SU-DHL-6 (cell line): ENCODE results near the gene ZNF367.

Experiments used
- H2AFZ ChIP-seq: fragments of 200-600 bp; sonication (generic); 2 replicates; pipeline ENCODE4 v1.6.1; 2014; ENCODE audit warnings: low read depth, mild to moderate bottlenecking, moderate library complexity, mixed read lengths, antibody characterized with exemption, low read length; ENCODE audit not compliant: severe bottlenecking
- H3F3A ChIP-seq: fragments of 200-600 bp; shearing (Covaris generic); 2 replicates; pipeline ENCODE4 v1.6.0; 2016; ENCODE audit warnings: antibody characterized with exemption, mild to moderate bottlenecking; ENCODE audit not compliant: insufficient read depth
- H3K27ac ChIP-seq: fragments of 200-600 bp; sonication (generic); 2 replicates; pipeline ENCODE4 v1.5.1; 2016; ENCODE audit warnings: low read depth, mild to moderate bottlenecking, low read length, moderate library complexity, mixed read lengths
- H3K27me3 ChIP-seq: fragments of 200-600 bp; sonication (generic), shearing (Covaris generic); 2 replicates; pipeline ENCODE4 v1.6.0; 2014; ENCODE audit warnings: mild to moderate bottlenecking, low read length
- H3K36me3 ChIP-seq: fragments of 200-600 bp; sonication (generic); 2 replicates; pipeline ENCODE4 v1.6.1; 2014; ENCODE audit warnings: mild to moderate bottlenecking, low read length, mixed read lengths
- H3K4me2 ChIP-seq: fragments of 300-600, 200-600 bp; shearing (Covaris generic), sonication (generic); 2 replicates; pipeline ENCODE4 v1.6.0; 2014; ENCODE audit warnings: low read length, low read depth, mild to moderate bottlenecking; ENCODE audit not compliant: poor library complexity, severe bottlenecking
- H3K4me3 ChIP-seq: fragments of 200-600 bp; sonication (generic); 2 replicates; pipeline ENCODE4 v1.5.1; 2014; ENCODE audit warnings: antibody characterized with exemption, low read length, mild to moderate bottlenecking, mixed read lengths; ENCODE audit not compliant: insufficient read depth, poor library complexity, severe bottlenecking
- H3K79me2 ChIP-seq: fragments of 200-600 bp; sonication (generic); 2 replicates; pipeline ENCODE4 v1.6.1; 2014; ENCODE audit warnings: mild to moderate bottlenecking, low read length, moderate library complexity; ENCODE audit not compliant: insufficient read depth
- H3K9ac ChIP-seq: fragments of 200-600 bp; sonication (generic); 2 replicates; pipeline ENCODE4 v1.7.0; 2014; ENCODE audit warnings: mild to moderate bottlenecking, low read length
- H3K9me2 ChIP-seq: fragments of 200-600 bp; sonication (generic); replicated peaks from 2 replicates; pipeline ENCODE4 v1.6.1; 2014; ENCODE audit warnings: low read length; ENCODE audit not compliant: insufficient read depth
- H3K9me3 ChIP-seq: fragments of 200-600 bp; sonication (generic); 2 replicates; pipeline ENCODE4 v1.6.1; 2014; ENCODE audit warnings: low read length, mixed read lengths; ENCODE audit not compliant: insufficient read depth
- H4K20me1 ChIP-seq: fragments of 200-600 bp; sonication (generic); 2 replicates; pipeline ENCODE4 v1.6.1; 2014; ENCODE audit warnings: low read depth, mild to moderate bottlenecking, antibody characterized with exemption, low read length, moderate library complexity, mixed read lengths
- CTCF ChIP-seq: fragments of 200-600 bp; sonication (generic); IDR thresholded peaks from one replicate; pipeline ENCODE4 v1.5.1; 2017; ENCODE audit warnings: antibody characterized with exemption, mild to moderate bottlenecking, low read length, moderate library complexity; ENCODE audit not compliant: insufficient read depth, poor library complexity, severe bottlenecking
- EZH2phosphoT487 ChIP-seq: fragments of 200-600 bp; sonication (generic), shearing (Covaris generic); conservative IDR thresholded peaks from 2 replicates; pipeline ENCODE4 v1.6.1; 2018; ENCODE audit warnings: mild to moderate bottlenecking, antibody characterized with exemption, low read length, moderate library complexity, mixed read lengths

ZNF367 gene

DNA sequence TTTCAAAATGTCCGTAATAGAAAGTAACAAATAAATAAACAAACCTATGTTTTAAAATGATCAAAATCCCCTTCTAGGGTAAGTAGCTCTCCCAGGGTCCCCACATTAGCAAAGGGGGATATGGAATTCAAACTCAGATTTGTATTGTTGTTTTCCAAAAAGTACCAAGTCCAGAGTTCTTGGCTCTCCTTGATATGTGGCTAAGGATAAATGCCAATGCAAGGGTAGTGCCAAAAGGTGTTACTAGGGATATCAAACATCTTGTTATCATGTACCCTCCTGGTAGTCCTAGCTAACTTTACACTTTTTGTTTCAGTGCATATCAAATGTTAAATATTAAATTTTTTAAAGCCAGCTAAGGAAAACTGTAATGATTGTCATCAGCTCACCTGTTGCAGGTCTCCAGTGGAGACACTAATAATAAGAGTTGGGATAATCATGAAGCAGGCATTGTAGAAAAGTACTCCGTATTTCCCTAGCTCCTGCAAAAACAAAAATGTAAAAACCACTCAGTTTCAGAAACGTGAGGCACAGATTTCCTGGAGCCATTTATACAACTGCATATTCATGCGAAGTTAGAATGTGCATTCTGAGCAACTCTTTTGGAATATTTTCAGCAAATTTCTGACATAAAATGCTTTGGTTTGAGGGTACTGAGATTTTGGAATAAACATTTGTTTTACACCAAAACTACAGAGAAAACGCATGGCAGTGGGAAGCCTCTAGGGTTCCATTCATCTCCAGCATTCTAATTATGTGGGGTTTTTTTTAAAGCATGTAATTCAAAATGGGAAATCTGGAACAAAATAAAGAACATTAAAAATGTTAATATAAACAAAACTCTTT lies 74.4 kb downstream of the ZNF367 start:
- Histone ChIP-seq H3K4me3 (no peak overlapping the region), H3K79me2 (no peaks in the 10 kb centered on the region), H2AFZ (no peak overlapping the region), H4K20me1 (no peaks in the 10 kb centered on the region), H3K27ac (no peak overlapping the region), H3K9ac (no peak overlapping the region), H3K27me3 (no peaks in the 10 kb centered on the region), H3K4me2 (no peak overlapping the region), H3F3A (no peaks in the 10 kb centered on the region), H3K9me2 (no peaks in the 10 kb centered on the region), H3K36me3 (no peaks in the 10 kb centered on the region), H3K9me3 (no peaks in the 10 kb centered on the region)
- TF ChIP-seq EZH2phosphoT487: no peak
- no peak for TF ChIP-seq CTCF

DNA sequence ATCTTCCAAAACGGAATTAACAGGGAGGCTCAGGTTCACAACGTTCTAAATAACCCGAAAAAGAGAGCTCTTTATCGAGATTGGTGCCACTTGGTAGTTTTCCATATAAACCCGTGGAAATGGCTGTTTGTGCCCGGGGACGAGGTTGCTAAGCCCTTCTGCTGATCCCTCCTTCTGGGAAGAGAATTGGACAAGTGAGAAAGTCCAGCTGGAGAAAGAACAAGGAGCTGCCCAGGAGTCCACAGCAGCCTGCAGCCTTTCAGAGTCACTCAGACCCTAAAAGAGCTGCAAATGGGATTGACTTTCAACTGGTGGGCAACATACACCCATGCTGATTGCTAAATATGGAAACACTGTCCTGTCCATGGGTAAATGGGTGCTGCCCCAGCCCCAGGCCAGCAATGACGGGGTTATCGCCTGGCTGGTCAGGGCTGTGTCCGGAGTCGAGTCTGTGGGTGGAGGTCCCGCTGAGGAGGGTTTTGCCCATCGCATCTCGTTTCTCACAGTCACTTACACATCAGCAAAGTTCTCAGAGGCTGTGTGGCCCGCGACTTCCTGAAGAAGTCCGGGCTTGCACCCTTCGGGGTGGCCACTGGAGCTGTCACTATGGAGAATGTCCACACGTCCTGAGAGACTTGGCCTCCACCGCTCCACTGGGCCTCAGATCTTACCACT lies 75.5 kb downstream of the ZNF367 start:
- Histone ChIP-seq H4K20me1 (no peaks in the 10 kb centered on the region), H3F3A (no peaks in the 10 kb centered on the region), H3K4me3 (no peak overlapping the region), H3K79me2 (no peaks in the 10 kb centered on the region), H3K9me3 (no peaks in the 10 kb centered on the region), H3K9me2 (no peaks in the 10 kb centered on the region), H3K4me2 (no peak overlapping the region), H3K9ac (no peak overlapping the region), H3K27ac (no peak overlapping the region), H3K27me3 (no peaks in the 10 kb centered on the region), H2AFZ (no peak overlapping the region), H3K36me3 (no peaks in the 10 kb centered on the region)
- TF ChIP-seq CTCF: no peak
- TF ChIP-seq EZH2phosphoT487: no peak

GRCh38 chr9:96340707-96341106 lies 77.5 kb downstream of the ZNF367 start:
- H3K79me2 ChIP-seq: no peaks in the 10 kb centered on the region
- no peaks in the 10 kb centered on the region for H4K20me1 ChIP-seq
- no peaks in the 10 kb centered on the region for H3K9me3 ChIP-seq
- H3K4me3 ChIP-seq: no peak overlapping the region
- TF ChIP-seq EZH2phosphoT487 (no peak), CTCF (no peak)
- no peak overlapping the region for H2AFZ ChIP-seq
- no peak overlapping the region for H3K4me2 ChIP-seq
- H3K9me2 ChIP-seq: no peaks in the 10 kb centered on the region
- no peaks in the 10 kb centered on the region for H3K36me3 ChIP-seq
- H3K27ac ChIP-seq: no peak overlapping the region
- no peaks in the 10 kb centered on the region for H3F3A ChIP-seq
- H3K27me3 ChIP-seq: no peaks in the 10 kb centered on the region
- H3K9ac ChIP-seq: no peak overlapping the region
